Heart right ventricle (tissue), 16 donors: ENCODE results near the gene CFDP1. TPM values are rescaled to one million over a fixed set of nuclear protein-coding genes. Genes with fewer than 3 reads are reported as not detected.
A peak's percentile ranks its signal among the peaks of the same experiment; 100 is the strongest.
"Not testable (repeated sequence)": the region's sequence is repeated elsewhere in the genome, so short reads cannot be mapped to it uniquely, and the experiment has no call there.

Experiments used
- ATAC-seq, 8 donors: fragments of 200-7000 bp; cut with Tn5 transposase; one replicate each; pipeline ENCODE4 v1.9.1; 2020; ENCODE audit warnings: mild to moderate bottlenecking in 8 of 8, moderate library complexity in 8 of 8, moderate number of reproducible peaks in 1 of 8
- DNase-seq, 2 donors: peaks; one replicate each; pipeline ENCODE4 v3.0.0-alpha.2; 2020
- H3K27ac ChIP-seq, 10 donors: fragments of 200-600 bp; sonication (generic) in 2 of 10; one replicate each; pipeline versions ENCODE4 v1.5.0 to v1.8.0; 2020 to 2022; ENCODE audit warnings: mild to moderate bottlenecking in 3 of 10
- H3K27me3 ChIP-seq, 7 donors: fragments of 200-600 bp; one replicate each; pipeline ENCODE4 v1.8.0; 2021 to 2022; ENCODE audit warnings: mild to moderate bottlenecking in 2 of 7
- H3K36me3 ChIP-seq, 9 donors: fragments of 200-600 bp; sonication (generic) in 1 of 9; one replicate each; pipeline versions ENCODE4 v1.5.0 to v1.8.0; 2020 to 2022; ENCODE audit warnings: mild to moderate bottlenecking in 2 of 9
- H3K4me1 ChIP-seq, 9 donors: fragments of 200-600 bp; sonication (generic) in 1 of 9; one replicate each; pipeline versions ENCODE4 v1.5.0 to v1.8.0; 2020 to 2022; ENCODE audit warnings: mild to moderate bottlenecking in 4 of 9
- H3K4me3 ChIP-seq, 10 donors: fragments of 200-600 bp; sonication (generic) in 2 of 10; one replicate each; pipeline versions ENCODE4 v1.5.0 to v1.8.0; 2020 to 2022; ENCODE audit warnings: mild to moderate bottlenecking in 7 of 10, moderate library complexity in 2 of 10
- H3K9me3 ChIP-seq, 11 donors: fragments of 200-600 bp in 10 of 11; sonication (generic) in 2 of 11; one replicate each; pipeline versions ENCODE4 v1.5.0 to v1.8.0; 2013 to 2022; ENCODE audit warnings: mild to moderate bottlenecking in 2 of 11, control low read depth in 1 of 11, moderate library complexity in 1 of 11
- CTCF ChIP-seq, 9 donors: fragments of 200-600 bp; sonication (generic) in 2 of 9; IDR thresholded peaks; one replicate each; pipeline versions ENCODE4 v1.5.0 to v1.8.0; 2021 to 2022; ENCODE audit warnings: antibody characterized with exemption in 9 of 9, mild to moderate bottlenecking in 5 of 9, moderate library complexity in 1 of 9
- WGBS, 2 donors: extraction: QIAGEN DNeasy Blood & Tissue Kit; methylation state at CpG; one replicate each; pipeline ENCODE4 v1.1.7; 2013; ENCODE audit warnings: inconsistent platforms in 1 of 2; 5-methylcytosine and 5-hydroxymethylcytosine counted together
- intact Hi-C, 10 donors: fragments of 100-400 bp; cut with DNase I; formaldehyde crosslinking; loops; one replicate each; pipeline versions ENCODE4 v1.11.1 to v1.14.2; 2022
- polyA plus RNA-seq, 2 donors: library from polyadenylated mRNA; stranded (reverse); fragments of 200-250 nt; gene quantifications; one replicate each; pipeline ENCODE4 v1.2.3, GENCODE V29; 2013
- total RNA-seq, 10 donors: library from RNA; stranded (reverse); fragmentation: NEBNext Ultra II Directional in 3 of 10; extraction: Animal tissue kit (Norgen Biotek cat#: 25700) in 3 of 10; gene quantifications; one replicate each; pipeline versions ENCODE4 v1.2.1 to v1.2.4, GENCODE V29; 2021 to 2023
- donor health status: Arrhythmogenic right ventricular cardiomyopathy.
- donor health status: ischemic (EF 13 %, LVEDD 7.1; RV severe dilation, severe dysfunction).
- donor health status: healthy with polysubstance abuse.
- donor health status: DM: no; HTN: yes; CAD: no.
- donor health status: DM: no; HTN: no; CAD: no.
- donor health status: ischemic (EF 25% LVEDD 6.9; RV normal size, moderate dysfunction).
- donor health status: ischemic (EF 25% LVEDD 5.7; RV mildly dilated, moderate dysfunction).
- donor health status: healthy.
- donor health status: DM: yes; HTN: yes; CAD: no.
- donor health status: Ischemic cardiomyopathy.
- donor health status: ischemic (EF 35%, LVEDD 5.7; RV mildly dilated, moderate dysfunction).
- donor health status: nonischemic (EF 11% LVEDD 7.7; RV severe dilation, severe dysfunction).
- donor health status: DM: yes; HTN: yes; CAD: no.
- donor health status: PGD.
- donor health status: ischemic (EF 29% LVEDD 5.4; RV normal size, mild dysfunction).
- donor health status: nonischemic (EF 23%, LVEDD 6.1; RV moderate dilation, normal function).

The CFDP1 gene
- total and polyA plus RNA-seq, 12 donors, result 19.0 to 63.6 (median 25.0) TPM

- Histone ChIP-seq H3K27ac (no peak overlapping the region), H3K27me3 (no peaks in the 10 kb centered on the region), H3K4me1 (peaks cover 0 to 10% (median 0%) of the 10 kb centered on the region in 9 donors), H3K36me3 (peaks cover 0 to 26% (median 4%) of the 10 kb centered on the region in 9 donors), H3K9me3 (no peaks in the 10 kb centered on the region), H3K4me3 (no peak overlapping the region)
- intact Hi-C loops, result no loop called here
- ATAC-seq (no peak), DNase-seq (no peak)
- no peak for TF ChIP-seq CTCF (IDR thresholded peaks at IDR 0.05)
- 73 to 81% methylated on average over 3 of the region's 3 CpGs for WGBS, 2 donors
Observed at GRCh38 chr16:75443298-75443697, 10.0 kb upstream of the CFDP1 start.

GRCh38 chr16:75433732-75434413, 570 bp upstream of the CFDP1 start:
- H3K4me3 ChIP-seq, result peak overlapping the region; percentile 57 to 99 (median 88)
- H3K4me1 ChIP-seq, result peaks cover 0 to 38% (median 26%) of the 10 kb centered on the region in 9 donors
- TF ChIP-seq CTCF (IDR thresholded peaks at IDR 0.05), result no peak
- intact Hi-C loops, result loop anchor here in 1 of 10 donors (1.0 kb wide), 1 partner anchor 83 kb away; no protein-coding TSS in a partner anchor
- H3K36me3 ChIP-seq, result no peaks in the 10 kb centered on the region
- 1 to 4% methylated on average over 32 of the region's 32 CpGs for WGBS, 2 donors
- DNase-seq (peak in 1 of 2 donors; percentile 80), ATAC-seq (peak; percentile 65 to 83 (median 76))
- H3K27ac ChIP-seq, result peak overlapping the region; percentile 88 to 99 (median 95)
- no peaks in the 10 kb centered on the region for H3K27me3 ChIP-seq
- H3K9me3 ChIP-seq, result no peaks in the 10 kb centered on the region

- intact Hi-C loops, result no loop called here
- H3K9me3 ChIP-seq, result no peaks in the 10 kb centered on the region
Observed at GRCh38 chr16:75429621-75430403, 3.5 kb downstream of the CFDP1 start.

GRCh38 chr16:75426524-75426923, 6.8 kb downstream of the CFDP1 start:
- H3K9me3 ChIP-seq, ATAC-seq, H3K4me3 ChIP-seq, intact Hi-C loops, H3K27me3 ChIP-seq, H3K36me3 ChIP-seq, H3K27ac ChIP-seq, DNase-seq: not testable (repeated sequence)
- peaks cover 0 to 28% (median 18%) of the 10 kb centered on the region in 9 donors for H3K4me1 ChIP-seq
- WGBS, 2 donors, result 84 to 88% methylated on average over 2 of the region's 2 CpGs

More at GRCh38 chr16:75429621-75430403, 3.5 kb downstream of the CFDP1 start:
- Histone ChIP-seq H3K4me1 (peaks cover 0 to 37% (median 26%) of the 10 kb centered on the region in 9 donors), H3K36me3 (peaks cover 0 to 9% (median 0%) of the 10 kb centered on the region in 9 donors), H3K4me3 (no peak overlapping the region), H3K27me3 (no peaks in the 10 kb centered on the region), H3K27ac (no peak overlapping the region)
- no peak for ATAC-seq
- 93 to 96% methylated on average over 11 of the region's 11 CpGs for WGBS, 2 donors
- no peak for TF ChIP-seq CTCF (IDR thresholded peaks at IDR 0.05)
- no peak for DNase-seq

GRCh38 chr16:75424105-75424762, 9.1 kb downstream of the CFDP1 start:
- H3K36me3 ChIP-seq, H3K9me3 ChIP-seq, H3K27me3 ChIP-seq, H3K4me3 ChIP-seq, intact Hi-C loops, DNase-seq: not testable (repeated sequence)
- Histone ChIP-seq H3K27ac (peak overlapping the region in 5 of 10 donors; percentile 18 to 50 (median 21)), H3K4me1 (peaks cover 2 to 43% (median 30%) of the 10 kb centered on the region in 9 donors)
- ATAC-seq, result peak in 1 of 8 donors; percentile 18
- WGBS, 2 donors, result 75 to 83% methylated on average over 18 of the region's 18 CpGs
